ENCODE results near the gene ADAM22. TPM values are rescaled to one million over a fixed set of nuclear protein-coding genes. Genes with fewer than 3 reads are reported as not detected.

The ADAM22 gene
- total and polyA plus RNA-seq, 2 experiments from 2014 or later, result 2.7 to 18.7 TPM

- TF ChIP-seq ZNF462 (CRISPR knock-in tag; IDR thresholded peaks at IDR 0.05), result no peak
- no peak for TF ChIP-seq JUNB (IDR thresholded peaks at IDR 0.05; ENCODE audit: unreplicated experiment)
- TF ChIP-seq, protein P1, sequence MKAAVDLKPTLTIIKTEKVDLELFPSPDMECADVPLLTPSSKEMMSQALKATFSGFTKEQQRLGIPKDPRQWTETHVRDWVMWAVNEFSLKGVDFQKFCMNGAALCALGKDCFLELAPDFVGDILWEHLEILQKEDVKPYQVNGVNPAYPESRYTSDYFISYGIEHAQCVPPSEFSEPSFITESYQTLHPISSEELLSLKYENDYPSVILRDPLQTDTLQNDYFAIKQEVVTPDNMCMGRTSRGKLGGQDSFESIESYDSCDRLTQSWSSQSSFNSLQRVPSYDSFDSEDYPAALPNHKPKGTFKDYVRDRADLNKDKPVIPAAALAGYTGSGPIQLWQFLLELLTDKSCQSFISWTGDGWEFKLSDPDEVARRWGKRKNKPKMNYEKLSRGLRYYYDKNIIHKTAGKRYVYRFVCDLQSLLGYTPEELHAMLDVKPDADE (IDR thresholded peaks at IDR 0.05), result no peak
- no peak for TF ChIP-seq EZH2 (IDR thresholded peaks at IDR 0.05; ENCODE audit: low read depth, unreplicated experiment)
- TF ChIP-seq CREB1 (CRISPR knock-in tag; IDR thresholded peaks at IDR 0.05; ENCODE audit: low read depth), result no peak
- no peak for TF ChIP-seq ZNF114 (CRISPR knock-in tag; IDR thresholded peaks at IDR 0.05)
- no peak for TF ChIP-seq NANOG (IDR thresholded peaks at IDR 0.05; ENCODE audit: borderline replicate concordance)
Measured at GRCh38 chr7:87959336-87959735, 25.3 kb downstream of the ADAM22 start (continued).

DNA sequence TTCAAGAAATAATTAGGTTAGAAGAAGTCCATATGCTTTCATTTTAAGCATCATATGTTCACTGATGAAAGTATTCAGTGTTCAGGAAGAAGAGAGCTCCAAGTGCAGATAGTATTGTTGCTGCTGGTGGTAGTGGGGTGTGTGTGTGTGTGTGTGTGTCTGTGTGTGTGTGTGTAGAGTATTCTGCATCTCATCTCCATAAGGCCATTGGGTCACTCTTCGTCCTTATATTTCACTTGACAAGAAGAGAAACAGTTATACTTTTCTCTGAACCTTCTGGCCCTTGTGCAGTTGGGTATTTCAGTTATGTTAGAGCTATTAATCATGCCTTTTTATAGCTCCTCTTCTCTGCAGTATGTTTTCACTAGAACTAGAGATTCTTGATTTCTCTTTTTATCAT is 26.2 kb downstream of the ADAM22 start:
- Histone ChIP-seq H2AFZ (no peak overlapping the region), H3K36me3 (ENCODE audit: insufficient read depth) (no peaks in the 10 kb centered on the region), H3F3A (replicated peaks; ENCODE audit: low read depth) (no peaks in the 10 kb centered on the region), H3K4me1 (ENCODE audit: insufficient read depth) (no peaks in the 10 kb centered on the region), H3K27me3 (ENCODE audit: insufficient read depth) (no peaks in the 10 kb centered on the region), H3K9me2 (ENCODE audit: insufficient read depth) (no peaks in the 10 kb centered on the region), H3K27ac (ENCODE audit: low read depth) (no peak overlapping the region), H3K4me2 (no peak overlapping the region), H3K79me2 (replicated peaks; ENCODE audit: insufficient read depth) (no peaks in the 10 kb centered on the region), H4K20me1 (replicated peaks; ENCODE audit: insufficient read depth) (0 out of 2 replicates have a peak, but pooled peaks cover 3% of the 10 kb centered on the region), H3K4me3 (no peak overlapping the region)
- peaks cover 26% of the 10 kb centered on the region for H3K36me3 Mint-ChIP-seq (ENCODE audit: low read depth)
- 0 out of 3 replicates have a peak, but pooled peaks cover 2% of the 10 kb centered on the region for H3K4me1 Mint-ChIP-seq
- H3K4me3 Mint-ChIP-seq, result no peak overlapping the region
- no peak overlapping the region for H3K27ac Mint-ChIP-seq
- DNase-seq (ENCODE audit: low spot score) (no peak), ATAC-seq (no peak)
- H3K9me3 Mint-ChIP-seq, result peaks cover 22% of the 10 kb centered on the region
- no peaks in the 10 kb centered on the region for H3K27me3 Mint-ChIP-seq (ENCODE audit: insufficient read depth, low read depth, poor library complexity)
- TF ChIP-seq CREB1 (CRISPR knock-in tag; IDR thresholded peaks at IDR 0.05; ENCODE audit: low read depth), result no peak
- no peak for TF ChIP-seq ZNF462 (CRISPR knock-in tag; IDR thresholded peaks at IDR 0.05)
- TF ChIP-seq NANOG (IDR thresholded peaks at IDR 0.05; ENCODE audit: borderline replicate concordance), result no peak
- no peak for TF ChIP-seq ZNF331 (CRISPR knock-in tag; IDR thresholded peaks at IDR 0.05; ENCODE audit: low read depth)
- no peak for TF ChIP-seq STAT1 (IDR thresholded peaks at IDR 0.05; ENCODE audit: unreplicated experiment)

Data from GM23338 (cell line).